NCI-H1105 (cell line): ENCODE results near the gene FGF14.

Experiments
- DNase-seq: peaks from one replicate; lab custom pipeline; 2025; lab: John Stamatoyannopoulos, UW

The FGF14 gene

DNA sequence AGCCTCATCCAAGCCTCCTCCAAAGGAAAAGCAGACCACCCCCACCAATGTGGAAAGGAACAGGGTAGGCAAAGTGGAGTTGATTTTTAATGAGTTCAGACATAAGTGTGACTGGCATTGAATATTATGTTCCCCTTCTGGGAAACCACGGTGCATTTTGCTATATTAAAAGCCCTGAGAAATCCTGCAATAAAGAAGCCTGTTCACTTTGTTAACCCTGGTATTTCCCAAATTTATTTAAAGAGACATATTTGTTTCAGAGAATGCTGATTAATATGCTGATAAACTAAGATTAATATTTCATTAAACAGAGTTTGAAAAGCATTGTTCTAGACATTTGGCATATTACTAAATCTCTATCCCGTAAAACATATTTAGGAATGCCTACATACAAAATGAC is 151.4 kb downstream of the FGF14 start:
- no peak for DNase-seq

DNA sequence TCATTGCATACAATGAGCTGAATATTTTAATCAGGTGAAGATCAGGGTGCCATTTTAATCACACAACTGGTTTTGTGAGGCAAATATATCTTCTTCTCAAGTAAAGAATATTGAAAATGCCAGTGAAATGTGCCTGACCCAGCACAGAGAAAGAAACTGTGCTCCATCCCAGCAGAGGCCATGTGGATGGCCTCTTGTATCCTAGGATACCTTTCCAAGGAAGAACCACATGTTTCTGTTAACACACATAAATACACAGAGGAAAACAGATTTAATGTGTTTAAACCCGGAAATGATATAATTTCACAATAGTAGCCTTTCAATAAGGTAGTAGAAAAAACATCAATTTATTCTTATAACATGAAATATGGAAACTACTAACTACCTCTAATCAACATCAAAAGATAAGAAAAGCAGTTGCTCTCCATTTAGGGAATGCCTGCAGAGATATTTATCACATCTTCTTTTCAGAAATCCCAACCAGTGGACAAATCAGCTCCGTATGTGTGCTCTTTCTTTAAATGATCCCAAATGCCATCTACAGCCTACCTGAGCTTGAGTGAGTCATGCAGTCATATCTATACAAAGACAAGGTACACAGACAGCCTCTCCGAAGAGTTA is 157.1 kb downstream of the FGF14 start:
- no peak for DNase-seq

DNA sequence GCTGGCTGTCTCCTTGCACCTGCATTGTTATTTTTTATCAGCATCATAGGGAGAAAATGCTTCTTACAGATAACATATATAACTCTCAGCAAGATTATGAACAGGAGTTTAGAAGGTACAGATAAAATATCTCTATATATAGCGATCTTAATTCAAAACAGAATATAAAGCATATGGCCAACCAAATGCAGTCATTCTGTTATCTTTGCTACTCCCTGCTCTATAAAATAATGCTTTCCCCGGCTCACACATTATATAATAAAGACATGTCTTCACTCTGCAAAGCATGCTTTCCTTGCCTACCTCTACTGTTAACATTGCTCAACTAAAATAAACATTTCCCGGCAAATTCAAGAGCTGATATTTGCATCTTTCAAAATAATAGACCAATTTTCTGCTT is 161.7 kb downstream of the FGF14 start:
- no peak for DNase-seq

DNA sequence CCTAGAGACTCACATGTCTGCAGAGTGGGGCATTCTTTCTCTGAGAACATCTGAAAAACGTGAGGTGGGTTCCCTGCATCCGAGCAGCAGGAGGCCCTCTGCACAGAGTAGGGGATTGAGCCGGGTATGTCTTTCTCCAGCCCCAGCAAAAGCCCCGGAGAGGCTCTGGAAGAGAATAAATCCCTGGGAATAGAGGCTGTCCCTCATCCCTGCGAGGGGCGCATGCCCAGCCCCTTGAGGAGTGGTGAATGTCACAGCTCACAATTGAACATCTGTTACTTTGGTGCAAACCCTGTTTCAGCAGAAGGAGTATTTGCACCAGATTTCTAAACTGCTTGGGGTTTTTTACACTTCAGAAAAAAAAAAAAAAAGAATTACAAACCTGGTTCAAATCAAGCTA is 164.6 kb downstream of the FGF14 start:
- DNase-seq = no peak

DNA sequence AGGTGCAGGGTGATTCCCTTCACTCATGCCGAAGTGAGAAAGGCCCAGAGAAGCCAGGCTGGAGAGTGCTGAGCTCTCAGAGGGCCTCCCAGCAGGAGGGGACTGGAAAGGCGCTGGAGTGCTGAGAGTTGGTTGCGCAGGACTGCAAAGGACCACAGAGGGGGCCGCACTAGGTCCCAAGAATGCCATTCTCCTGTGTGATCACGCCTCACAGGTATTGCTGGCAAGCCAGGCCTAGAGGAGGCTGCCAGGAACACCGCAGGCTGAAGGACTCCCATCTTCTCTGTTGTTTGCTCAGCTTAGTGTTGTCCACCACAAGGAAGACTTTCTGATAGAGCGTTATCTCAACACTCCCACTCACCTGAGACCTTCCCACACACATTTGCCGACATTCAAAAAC is 165.0 kb downstream of the FGF14 start:
- no peak for DNase-seq

DNA sequence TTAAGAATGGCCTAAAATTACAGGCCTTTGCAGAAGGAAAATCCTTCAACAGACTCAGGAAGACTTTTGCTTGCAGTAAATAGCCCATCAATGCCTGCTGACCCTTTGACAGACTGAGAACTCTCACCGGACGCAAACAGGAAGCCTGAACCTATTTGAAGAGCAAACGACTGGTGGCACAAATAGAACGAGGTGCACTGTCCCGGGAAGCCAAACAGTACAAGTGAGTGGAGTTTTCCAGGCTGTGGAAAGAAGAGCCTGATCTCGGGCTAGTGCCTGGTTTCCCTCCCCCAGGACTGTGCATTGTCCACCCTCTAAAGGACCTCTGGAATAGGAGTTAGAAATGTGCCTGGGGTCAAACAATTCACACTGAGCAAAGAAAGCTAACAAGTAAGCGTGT is 165.5 kb downstream of the FGF14 start:
- no peak for DNase-seq

DNA sequence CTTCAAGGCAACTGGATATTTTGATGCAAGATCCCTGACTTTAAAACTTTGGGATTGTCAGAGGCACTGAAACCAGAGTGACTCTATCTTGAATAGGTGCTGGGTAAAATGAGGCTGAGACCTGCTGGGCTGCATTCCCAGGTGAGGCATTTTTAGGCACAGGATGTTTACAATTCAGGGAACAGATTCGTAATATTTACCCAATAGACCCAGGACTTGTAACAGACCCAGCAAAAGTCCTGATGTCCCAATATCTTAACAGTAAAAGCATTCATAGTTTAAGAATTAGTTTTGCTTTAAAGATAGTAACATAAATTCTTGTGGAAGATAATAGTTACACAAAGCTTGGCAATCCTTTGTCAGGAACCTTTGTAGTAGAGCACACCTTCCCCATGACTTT is 166.2 kb downstream of the FGF14 start:
- no peak for DNase-seq

DNA sequence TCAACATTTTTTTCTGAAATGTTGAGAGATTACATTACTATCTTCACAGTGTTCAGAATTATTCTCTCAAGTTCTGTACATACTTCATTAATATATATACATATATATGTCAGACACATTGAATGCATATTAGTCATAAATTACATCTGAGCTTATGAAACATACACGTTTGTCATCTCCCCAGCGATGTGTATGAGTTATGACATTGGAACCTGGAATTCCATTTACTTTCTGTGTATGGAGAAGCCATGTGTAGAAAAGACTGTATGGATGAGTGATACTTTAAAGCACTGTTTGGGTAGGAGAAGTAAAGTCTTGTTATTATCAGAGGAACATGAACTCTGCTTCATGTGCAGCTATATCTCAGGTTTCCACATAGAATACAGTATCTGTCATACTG is 167.2 kb downstream of the FGF14 start:
- DNase-seq = no peak

DNA sequence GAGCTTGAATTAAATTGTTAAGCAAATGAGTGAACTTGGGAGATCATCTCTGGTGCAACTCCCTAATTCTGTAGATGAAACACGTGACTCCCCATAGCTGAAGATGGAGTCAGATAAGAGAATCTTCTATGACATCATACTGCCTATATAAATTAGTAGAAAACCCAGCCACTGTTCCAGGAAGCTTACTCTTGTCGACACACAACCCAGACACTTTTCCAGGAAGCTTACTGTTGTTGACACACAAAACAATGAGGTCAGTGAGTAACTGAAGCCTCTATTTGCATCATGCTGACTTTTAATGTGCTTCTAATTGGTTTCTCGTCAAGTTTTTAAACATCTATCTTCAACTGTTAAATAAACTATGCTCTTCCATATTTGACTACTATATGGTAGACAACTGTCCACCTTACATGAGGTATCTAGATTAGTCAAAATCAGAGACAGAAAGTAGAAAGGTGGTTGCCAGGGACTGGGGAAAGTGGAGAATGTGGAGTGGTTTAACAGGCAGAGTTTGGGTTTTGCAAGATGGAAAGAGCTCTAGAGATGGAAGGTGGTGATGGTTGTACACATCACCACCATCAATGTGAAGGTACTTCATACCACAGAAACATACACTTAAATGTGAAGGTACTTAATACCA is 168.2 kb downstream of the FGF14 start:
- no peak for DNase-seq

DNA sequence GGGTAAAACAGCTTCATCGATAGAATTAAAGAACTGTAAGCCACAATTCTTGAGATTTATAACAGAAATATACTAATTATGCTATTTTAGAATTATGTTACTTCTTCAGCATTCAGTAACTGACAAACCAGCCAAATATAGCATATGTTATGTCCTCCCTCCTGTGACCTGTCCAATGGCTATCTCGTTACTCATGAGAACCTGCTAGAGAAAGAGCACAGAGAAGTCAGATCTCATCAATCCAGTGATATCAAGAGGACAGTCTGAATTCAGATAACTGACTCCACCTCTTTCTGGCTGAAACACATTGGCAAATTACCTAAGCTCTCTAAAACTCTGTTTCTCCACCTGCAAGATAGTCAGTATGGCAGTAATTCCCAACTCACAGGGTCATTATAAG is 170.4 kb downstream of the FGF14 start:
- DNase-seq = no peak

DNA sequence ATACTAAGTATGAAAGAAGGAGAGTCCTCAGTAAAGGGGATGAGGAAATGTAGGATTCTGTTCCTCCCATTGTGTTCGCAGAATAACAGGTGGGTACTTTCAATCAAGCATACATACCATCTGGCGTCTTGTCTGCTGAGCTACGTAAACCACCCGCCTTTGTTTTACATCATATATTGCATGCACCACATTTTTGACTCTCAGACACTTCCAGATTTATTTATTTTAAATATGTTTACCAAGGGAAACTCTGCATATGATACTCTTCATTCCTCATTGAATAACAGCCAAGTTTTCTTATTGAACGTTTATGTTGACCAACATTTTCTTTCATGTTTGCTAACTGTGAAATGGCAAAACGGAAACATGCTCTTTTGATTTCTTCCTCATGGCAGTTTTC is 174.1 kb downstream of the FGF14 start:
- DNase-seq = no peak

DNA sequence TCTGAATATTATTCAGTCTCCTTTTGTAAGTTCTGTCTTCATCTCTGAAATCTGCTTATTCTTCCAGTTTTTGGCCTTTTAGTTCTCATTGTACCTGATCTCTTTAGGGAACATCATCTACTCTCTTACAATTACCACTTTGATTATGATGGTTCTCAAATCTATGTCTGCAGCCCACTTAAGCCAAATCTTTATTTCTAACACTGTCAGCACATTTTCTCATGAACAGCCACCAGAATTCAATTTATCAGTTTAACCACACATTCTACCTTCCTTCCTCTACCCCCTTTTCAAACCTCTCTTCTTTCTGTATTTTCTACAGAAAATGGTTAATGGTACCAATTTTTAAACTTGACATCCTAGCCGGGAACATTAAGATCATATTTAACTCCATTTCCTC is 175.3 kb downstream of the FGF14 start:
- DNase-seq = no peak

DNA sequence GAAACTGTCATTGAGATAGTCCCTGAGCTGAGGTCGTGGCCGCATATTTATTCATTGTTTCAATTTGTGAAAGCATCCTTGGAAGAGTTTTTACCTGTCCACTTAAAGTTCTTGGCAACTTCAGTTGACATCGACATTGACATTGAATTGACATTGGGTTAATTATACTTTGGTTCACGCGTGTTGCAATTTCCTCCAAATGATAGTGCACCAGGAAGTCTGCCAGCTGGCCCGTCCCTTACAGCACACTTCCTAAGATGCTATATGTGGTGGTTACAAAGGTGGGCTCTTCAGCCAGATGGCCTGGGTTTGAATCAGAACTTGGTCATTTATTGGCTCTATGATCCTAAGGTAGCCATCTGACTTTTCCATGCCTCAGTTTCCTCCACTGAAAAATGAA is 176.0 kb downstream of the FGF14 start:
- DNase-seq = no peak

DNA sequence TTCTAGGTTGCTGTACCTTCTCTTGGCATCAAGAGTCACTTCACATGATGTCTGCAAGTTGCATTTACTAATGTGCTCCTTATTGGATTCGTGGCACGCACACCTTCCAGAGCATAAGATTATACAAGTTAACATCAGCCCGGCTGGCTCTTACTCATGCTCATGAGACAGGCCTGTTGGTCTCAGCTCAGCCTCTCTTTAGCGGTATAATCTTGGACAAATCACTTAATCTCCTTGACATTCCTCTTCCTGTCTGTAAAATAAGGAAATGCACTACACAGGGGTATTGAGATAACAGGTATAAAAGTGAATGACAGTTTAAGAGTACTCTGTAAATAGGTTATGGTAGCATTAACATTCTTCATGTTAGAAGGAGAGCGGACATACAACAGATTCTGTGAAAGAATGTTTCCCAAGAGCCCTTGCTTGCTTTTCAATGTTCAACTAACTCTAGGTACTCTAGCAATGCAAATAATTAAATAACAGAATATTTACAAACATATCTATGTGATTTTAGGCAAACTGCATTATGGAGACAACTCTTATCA is 181.1 kb downstream of the FGF14 start:
- DNase-seq = no peak

DNA sequence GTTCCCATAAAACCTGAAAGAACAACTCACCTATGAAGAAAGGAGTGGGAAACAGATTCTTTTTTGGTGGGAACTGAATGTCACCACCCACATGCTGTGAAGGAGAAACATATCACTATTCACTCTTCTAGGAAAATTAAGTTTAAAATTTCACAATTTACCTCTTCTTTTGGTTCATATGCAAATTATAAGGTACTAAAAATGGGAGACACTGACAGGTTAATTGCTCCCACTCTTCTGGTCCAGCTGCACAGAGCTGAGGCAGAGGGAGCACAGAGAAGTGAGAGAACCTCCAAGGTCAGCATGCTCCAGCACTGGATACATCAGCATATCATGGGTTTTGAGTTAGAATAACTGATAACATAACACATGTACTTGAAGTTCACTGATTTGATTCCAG is 186.9 kb downstream of the FGF14 start:
- no peak for DNase-seq

DNA sequence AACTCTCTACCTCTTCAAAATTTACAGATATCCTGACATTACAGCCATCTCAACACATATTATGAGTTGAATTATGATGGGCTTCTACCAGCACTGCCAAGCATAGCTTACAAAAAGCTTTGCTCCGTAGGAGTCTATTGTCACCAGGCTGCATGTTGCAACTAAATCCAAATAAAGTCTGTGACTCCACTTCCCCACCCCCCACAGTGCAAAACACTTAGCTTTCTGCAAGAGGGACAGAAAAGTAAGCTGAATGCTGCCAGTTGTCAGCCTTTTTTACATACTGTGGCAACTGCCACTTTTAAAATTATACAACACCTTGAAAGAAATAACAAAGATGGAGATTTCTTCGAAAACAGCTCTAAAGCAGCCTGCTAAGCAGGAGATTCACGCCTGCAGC is 189.1 kb downstream of the FGF14 start:
- no peak for DNase-seq

DNA sequence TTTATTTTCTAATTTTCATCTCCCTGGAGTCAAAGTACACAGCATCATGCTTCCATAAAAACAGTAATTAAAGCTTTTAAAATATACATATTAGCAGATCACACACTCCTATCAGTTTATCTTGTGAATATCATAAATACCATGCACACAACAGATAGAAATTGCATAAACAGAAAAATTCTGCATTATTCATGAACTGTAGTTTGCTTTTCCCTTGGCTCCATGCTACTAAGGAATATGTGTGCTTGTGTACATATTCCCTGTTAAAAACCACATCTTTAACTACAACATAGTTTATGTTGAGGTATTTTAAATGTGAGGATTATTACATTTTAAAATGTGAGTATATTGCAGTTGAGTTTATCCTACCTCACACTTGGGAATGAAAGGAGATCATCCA is 193.5 kb downstream of the FGF14 start:
- DNase-seq = no peak

DNA sequence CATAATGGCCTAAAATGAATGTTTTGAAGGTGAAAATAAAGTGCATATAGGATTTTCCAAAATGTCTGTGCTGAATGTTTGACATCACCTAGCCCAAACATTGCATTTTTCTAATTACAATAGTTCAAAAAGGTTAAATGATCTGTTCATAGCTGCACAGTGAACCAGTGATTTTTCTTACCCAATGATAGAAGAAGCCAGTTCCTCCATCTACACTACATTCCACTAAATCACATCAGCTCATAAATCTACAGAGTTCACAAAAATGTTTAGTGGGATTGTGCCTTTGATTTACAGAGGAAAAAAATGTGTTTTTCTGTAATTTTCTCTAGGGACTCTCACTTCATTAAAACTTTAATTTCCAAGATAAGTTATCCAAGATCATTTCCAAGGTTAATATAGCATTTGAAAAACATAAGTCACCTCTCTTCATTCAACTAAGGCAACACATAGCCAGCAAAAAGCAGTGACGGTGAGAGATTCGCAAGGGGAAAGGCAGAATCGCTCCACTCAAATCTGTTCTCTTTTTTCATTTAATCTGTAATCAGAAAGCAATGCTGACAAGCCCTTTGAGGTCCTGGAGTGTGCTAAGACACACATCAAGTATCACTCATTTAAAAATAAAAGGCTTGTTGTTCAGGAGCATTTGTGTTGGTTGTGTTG is 194.0 kb downstream of the FGF14 start:
- no peak for DNase-seq

DNA sequence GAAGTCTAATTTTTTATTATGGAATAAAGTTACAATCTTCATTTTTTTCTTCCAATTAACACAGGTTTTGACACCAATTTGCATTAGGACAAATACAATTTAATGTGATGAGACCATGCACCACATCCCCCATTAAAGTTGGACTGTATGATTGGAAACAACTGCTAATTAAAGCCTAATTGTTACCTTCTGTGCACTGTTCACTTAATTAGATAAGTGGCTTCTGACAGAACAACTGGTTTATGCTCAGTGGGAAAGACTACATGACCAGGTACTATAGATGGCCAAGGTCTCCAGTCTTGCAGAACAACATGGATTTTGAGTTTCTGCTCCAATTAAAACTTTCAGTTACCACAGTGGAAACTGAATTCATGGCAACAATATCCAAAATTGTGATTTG is 198.1 kb downstream of the FGF14 start:
- peak; percentile 6 for DNase-seq

DNA sequence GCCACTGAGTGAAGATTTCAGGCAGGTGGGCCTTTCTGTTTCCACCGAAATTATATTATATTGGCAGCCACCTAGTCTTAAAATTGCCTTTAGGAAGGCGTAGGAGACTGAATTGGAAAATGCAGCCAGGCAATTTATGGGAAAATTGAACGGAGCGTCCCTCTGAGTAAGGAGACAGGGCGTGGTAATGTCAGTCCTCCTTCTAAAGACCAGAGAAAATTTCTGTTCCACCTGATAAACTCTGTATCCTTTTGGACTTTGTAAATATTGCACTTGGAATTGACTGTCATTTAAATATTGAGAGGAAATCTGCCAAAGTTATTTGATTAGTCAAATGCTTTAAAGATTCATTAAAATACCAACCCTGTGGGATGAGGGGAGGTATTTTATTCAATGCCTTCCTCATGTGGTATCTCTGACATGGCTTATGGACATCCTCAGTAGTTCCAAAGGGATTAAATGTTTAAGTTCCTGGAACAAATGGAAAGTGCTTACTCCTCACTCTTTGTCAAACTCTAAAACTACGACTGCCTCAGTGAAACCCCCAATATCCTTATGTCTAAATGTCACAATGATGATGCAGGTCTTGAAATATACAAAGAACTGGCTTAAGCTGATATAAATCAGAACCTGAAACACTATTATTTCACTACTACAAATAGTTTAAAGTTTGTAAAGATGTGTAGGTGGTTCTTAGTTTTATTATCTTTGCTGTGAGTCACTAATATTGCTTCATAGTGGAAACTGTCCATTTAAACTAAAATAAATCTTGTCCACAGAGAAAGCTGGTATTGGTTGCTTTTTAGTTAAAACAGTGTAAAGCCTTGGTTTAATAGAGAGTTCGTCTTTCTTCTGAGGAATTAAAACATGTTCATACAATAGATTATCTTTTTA is 203.2 kb downstream of the FGF14 start:
- DNase-seq = peak; percentile 35

DNA sequence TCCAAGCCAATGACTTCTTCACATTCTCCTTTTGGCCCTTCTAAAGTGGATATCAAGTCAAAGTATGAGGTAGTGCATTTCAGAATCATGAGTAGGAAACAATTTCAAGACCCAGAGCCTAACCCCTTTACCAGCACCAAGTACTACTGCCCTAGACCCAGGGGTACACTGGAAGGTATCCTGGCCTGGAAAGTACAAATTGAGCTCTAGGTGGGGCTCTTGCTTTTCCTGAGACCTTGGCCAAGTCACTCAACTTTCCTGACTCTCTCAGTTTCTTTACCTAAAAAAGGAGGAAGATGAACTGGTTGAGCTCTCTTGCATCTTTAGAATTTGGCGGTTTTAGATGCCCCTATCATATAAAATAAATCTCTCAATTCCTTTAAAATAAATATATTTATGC is 204.7 kb downstream of the FGF14 start:
- DNase-seq = no peak
